A204.1 (cell line): ENCODE results near the gene MYD88.

ENCODE experiments used
- FAIRE-seq: peaks from 2 replicates; lab custom pipeline; 2012; peaks lifted over from hg19 to GRCh38; lab: Jason Lieb, UNC

MYD88 gene

DNA sequence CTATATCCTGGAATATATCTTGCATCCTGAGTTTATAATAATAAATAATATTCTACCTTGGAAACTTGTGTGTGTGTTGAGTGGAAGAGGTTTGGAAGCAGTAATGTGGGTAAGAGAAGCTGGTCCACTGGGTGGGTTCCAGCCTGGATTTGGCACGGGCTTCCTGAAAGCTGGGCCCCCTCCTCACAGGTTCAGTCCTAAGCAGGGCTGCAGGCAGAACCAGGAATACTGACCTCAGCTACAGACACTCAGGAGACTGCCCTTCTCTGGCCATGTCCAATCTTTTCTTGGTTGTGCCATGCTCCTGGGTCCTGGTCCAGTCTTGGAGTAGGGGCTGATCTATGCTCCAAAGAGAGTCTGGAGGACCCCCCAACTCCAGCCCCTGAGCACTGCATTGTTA, 4.5 kb downstream of the MYD88 start:
- FAIRE-seq: no peak

DNA sequence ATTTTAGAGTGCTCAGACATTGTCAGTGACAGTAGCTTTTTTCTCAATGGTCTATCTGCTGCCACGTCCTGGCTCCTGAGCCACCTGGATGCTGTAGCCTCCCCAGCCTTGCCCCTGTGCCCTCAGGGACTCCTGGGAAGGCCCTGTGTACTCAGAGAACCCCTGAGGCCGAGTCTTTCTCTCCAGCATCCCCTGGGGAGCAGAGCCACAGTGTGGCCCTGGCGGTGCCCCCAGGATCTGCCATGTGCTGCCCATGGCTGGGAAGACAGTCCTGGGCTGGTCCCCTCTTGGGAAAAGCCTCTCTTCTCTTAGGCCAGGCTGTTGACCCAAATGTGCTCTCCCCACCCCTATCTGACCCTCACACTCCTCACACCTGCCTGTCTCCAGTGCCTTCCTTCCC, 5.0 kb downstream of the MYD88 start:
- no peak for FAIRE-seq

DNA sequence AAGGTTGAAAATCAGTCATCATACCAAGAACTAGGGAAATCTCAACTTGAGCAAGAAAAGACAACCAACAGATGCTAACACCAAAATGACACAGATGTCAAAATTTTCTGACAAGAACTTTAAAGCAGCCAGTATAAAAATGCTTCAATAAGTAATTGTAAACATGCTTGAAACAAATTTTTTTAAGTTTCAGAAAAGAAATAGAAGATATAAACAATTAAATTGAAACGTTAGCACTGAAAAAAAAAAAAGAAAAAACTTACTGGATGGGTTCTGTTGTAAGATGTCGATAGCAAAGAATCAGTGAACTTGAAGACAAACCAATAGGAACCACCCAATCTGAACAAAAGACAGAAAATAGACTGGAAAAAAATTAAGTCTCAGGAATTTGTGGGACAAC, 8.0 kb downstream of the MYD88 start:
- FAIRE-seq: no peak

GRCh38 chr3:38147421-38147820, 9.0 kb downstream of the MYD88 start:
- no peak for FAIRE-seq

DNA sequence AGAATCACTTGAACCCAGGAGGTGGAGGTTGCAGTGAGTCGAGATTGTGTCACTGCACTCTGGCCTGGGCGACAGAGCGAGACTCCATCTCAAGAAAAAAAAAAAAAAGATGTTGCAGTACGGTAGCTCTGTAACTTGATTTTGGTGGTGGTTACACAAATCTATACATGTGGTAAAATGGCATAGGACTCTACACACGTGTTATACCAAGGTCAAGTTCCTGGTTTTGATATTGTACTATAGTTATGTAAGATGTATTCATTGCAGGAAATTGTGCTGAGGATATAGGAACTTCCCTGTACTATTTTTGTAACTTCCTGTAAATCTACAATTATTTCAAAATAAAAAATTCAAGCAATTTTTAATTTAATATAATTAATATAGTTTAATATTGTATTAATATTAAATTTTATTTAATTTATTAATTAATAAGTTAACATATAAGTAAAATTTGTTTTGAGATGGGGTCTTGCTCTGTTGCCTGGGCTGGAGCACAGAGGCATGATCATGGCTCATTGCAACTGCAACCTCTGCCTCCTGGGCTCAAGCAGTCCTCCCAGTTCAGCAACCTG, 9.9 kb downstream of the MYD88 start:
- FAIRE-seq: peak; percentile 41

GRCh38 chr3:38149708-38150107, 11.2 kb downstream of the MYD88 start:
- no peak for FAIRE-seq

DNA sequence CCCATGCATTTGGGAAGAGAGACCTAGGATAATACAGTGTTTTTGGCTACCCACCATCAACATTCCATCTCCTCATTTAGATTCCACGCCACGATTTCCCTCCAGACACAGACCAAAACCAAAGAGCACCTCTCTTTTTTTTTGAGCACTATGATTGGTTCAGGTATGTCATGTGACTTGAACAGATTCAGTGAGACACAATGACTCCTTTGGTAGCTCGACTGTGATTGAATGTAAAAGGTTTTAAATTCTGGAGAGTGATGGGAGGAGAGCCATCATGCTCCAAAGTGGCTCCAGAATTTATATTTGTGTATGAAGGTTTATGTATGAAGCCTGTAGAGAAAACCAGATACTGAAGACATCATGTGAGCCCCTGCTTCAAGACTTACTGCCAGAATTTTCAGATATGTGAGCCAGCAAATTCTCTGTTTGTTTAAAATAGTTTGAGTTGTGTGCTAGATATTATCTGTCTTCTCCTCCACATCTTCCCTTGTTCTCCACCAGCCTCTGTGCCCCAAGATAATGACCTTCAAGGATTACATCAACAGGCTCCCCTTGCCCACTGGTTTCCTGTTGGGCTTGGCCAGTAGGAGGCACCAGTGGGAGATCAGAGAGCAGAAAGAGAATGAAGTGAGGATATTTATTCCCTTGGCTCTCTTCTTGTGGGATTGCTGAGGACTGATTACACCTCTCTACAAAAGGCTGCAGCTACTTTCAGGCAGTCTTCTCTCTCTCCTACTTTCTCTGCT, 12.5 kb downstream of the MYD88 start:
- no peak for FAIRE-seq

- no peak for FAIRE-seq
Observed at GRCh38 chr3:38151667-38152265, 13.3 kb downstream of the MYD88 start.

GRCh38 chr3:38152609-38153008, 14.1 kb downstream of the MYD88 start:
- no peak for FAIRE-seq

DNA sequence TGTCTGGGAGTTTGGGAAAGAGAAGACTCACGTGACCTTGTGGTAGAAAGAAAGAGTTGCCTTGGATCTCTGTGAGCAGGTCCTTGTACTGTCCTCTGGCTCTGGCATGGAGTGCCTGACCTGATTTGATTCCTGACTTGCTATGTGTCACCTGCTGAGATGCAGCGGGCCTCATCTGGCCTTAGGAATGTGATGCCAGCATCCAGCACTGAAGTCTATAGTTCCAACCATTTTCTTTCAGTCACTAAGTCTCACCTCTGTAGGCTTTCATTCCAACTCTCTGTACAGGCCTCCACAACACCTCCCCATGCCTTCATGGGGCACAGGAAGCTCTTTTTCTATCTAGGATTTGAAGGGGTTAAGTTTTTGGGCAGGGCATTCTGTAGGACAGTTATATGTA, 14.8 kb downstream of the MYD88 start:
- no peak for FAIRE-seq

- FAIRE-seq: no peak
Observed at GRCh38 chr3:38154033-38154494, 15.6 kb downstream of the MYD88 start.

- no peak for FAIRE-seq
Observed at GRCh38 chr3:38154625-38155255, 16.3 kb downstream of the MYD88 start.

DNA sequence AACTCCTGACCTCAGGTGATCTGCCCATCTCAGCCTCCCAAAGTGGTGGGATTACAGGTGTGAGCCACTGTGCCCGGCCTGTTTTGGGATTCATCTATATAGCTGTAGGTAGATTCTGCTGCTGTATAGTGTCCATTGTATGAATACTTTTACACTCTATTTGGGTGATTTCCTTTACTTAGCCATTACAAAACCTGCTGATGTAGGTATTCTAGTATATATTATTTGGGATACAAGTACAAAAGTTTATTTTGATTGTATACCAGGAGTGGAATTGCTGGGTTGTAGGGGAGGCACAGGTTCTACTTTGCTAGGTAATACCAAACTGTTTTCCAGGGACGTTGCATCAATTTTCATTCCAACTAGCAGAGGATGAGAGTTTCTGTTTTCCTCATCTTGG, 17.4 kb downstream of the MYD88 start:
- FAIRE-seq: no peak

- no peak for FAIRE-seq
Observed at GRCh38 chr3:38157117-38157516, 18.7 kb downstream of the MYD88 start.

DNA sequence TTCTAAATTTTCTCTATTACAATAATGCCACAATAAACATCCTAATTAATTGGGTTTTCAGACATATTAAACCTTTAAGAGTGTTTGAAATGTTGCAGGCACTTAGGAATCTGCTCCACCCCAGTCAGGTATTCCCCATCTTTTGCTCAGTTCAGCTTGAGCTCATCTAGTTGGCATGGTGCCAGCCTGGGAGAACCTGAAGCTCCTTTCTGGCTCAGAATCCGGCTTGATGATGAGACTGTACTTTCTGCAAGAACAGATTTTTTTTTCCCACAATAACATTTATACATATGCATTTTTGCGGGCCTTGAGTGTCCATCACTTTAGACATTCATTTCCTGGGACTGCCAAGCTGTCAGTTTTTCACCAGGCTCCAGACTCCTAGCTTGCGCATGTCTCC, 19.1 kb downstream of the MYD88 start:
- no peak for FAIRE-seq

DNA sequence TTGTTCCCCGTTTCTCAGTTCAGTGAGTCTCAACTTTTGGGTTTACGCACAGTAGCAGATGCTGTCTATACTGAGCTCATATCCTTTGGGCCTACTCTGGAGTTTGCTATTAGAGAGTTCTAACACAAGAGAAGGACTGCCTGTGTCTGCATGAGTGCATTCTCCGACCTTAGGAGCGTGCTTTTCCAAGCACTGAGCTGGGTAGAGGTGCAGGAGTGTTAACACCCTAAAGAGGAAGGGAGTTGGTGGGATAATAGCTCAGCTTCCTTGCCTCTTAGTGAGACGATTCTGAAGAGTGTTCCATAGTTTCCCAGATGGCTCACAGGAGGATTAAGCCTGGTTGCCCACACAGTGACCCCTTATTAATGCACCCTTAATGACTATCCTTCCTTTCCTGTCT, 20.0 kb downstream of the MYD88 start:
- no peak for FAIRE-seq

DNA sequence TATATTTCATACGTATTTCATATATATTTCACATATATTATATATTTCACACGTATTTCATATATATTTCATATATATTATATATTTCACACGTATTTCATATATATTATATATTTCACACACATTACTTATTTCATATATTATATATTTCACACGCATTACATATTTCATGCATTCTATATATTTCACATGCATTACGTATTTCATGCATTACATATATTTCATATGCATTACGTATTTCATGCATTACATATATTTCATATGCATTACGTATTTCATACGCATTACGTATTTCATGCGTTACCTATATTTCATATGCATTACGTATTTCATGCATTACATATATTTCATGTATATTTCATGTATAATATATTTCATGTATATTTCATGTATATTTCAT, 22.2 kb downstream of the MYD88 start:
- peak; percentile 6 for FAIRE-seq

GRCh38 chr3:38163117-38163840, 24.8 kb downstream of the MYD88 start:
- FAIRE-seq: no peak

GRCh38 chr3:38163841-38164642, 25.6 kb downstream of the MYD88 start:
- FAIRE-seq: no peak

DNA sequence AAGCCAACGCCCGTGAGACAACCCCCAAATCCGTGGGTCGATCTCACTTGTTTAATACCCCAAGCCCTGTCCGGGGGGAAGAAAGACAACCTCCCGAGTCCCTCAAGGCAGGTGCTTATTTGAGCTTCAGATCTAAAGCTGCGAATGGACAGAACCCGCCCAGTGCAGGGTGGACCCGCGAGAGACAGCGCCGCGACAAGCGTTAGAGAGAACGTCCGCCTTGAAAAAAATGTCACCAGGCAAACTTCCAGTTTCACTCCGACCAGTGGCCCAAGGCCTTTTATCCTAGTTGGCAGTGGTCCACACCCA, 26.1 kb downstream of the MYD88 start:
- no peak for FAIRE-seq

GRCh38 chr3:38164952-38165721, 26.7 kb downstream of the MYD88 start, which contains the start of gene OXSR1:
Gene OXSR1 (plus strand): TSS chr3:38165537. CDS start chr3:38165877, 340 bp downstream.
- peak; percentile 97 for FAIRE-seq
